Left ventricle myocardium inferior (tissue), 1 donor: ENCODE data around the gene LHX2. TPM values are rescaled to one million over a fixed set of nuclear protein-coding genes. Genes with fewer than 3 reads are reported as not detected.

Source experiments
- DNase-seq: peaks from one replicate; pipeline ENCODE4 v3.0.0-alpha.2; 2020
- H3K27ac ChIP-seq: fragments of 200-600 bp; replicated peaks from 2 replicates; pipeline ENCODE4 v1.8.0; 2021
- H3K27me3 ChIP-seq: fragments of 200-600 bp; 2 replicates; pipeline ENCODE4 v1.8.0; 2021; ENCODE audit warnings: low read depth
- H3K36me3 ChIP-seq: fragments of 200-600 bp; 2 replicates; pipeline ENCODE4 v1.8.0; 2021
- H3K4me1 ChIP-seq: fragments of 200-600 bp; 2 replicates; pipeline ENCODE4 v1.8.0; 2021
- H3K4me3 ChIP-seq: fragments of 200-600 bp; 2 replicates; pipeline ENCODE4 v1.8.0; 2021; ENCODE audit warnings: mild to moderate bottlenecking, moderate library complexity
- H3K9me3 ChIP-seq: fragments of 200-600 bp; replicated peaks from 2 replicates; pipeline ENCODE4 v1.8.0; 2021
- CTCF ChIP-seq: fragments of 200-600 bp; IDR thresholded peaks from 2 replicates; pipeline ENCODE4 v1.8.0; 2021; ENCODE audit warnings: antibody characterized with exemption, mild to moderate bottlenecking, borderline replicate concordance
- intact Hi-C: fragments of 100-400 bp; cut with micrococcal nuclease; formaldehyde crosslinking; loops from one replicate; pipeline ENCODE4 v1.11.0; 2022
- total RNA-seq: library from RNA; stranded (reverse); fragmentation: NEBNext Ultra II Directional; extraction: Animal tissue kit (Norgen Biotek cat#: 25700); gene quantifications from one replicate; pipeline ENCODE4 v1.2.1, GENCODE V29; 2021
- donor health status: DM: no; HTN: yes; CAD: no; lungs with severe emphysema.

The LHX2 gene
- total RNA-seq, 1 donor from 2014 or later, result not detected

DNA sequence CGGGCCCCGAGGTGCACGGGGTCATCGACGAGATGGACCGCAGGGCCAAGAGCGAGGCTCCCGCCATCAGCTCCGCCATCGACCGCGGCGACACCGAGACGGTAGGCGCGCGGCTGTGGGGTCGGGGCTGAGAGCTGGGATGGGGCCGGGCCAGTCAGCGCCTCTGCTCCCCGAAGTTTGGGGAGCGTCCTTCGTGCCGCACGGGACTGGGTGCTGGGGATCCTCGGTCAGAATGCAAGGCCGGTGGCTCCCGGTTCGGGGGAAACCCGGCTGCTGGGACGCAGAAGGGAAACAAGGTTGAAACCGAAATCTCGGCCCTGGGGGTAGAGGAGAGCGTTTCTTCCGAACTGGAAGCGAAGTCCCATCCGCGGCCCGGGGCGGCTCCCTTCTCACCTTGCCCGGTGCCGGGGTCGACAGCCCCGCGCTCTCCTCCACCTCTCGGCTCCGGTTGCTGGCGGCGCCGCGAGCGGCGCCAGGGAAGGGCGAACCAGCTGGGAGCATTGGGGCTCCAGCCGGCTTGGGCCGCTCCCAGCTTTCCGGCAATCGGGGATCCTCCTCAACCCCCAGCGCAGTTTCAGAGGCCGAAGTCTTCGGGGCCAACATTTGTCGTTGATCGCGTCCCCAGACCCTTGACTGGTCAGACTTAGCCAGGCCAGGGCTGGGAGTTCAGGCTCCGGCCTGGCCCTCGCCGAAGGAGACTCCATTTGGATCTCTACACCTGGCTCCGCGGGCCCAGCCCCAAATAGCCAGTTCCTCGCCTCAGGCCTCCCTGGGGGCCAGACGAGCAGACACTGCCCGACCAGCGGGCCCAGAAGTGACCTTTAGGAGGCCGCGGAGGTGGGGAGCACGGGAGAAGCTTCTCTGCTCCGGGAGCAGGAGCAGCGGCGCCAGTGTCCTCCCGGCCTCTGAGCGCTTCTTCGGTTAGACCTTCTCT is 1.1 kb downstream of the LHX2 start:
- no peak overlapping the region for H3K27ac ChIP-seq
- peaks cover 73% of the 10 kb centered on the region for H3K4me1 ChIP-seq
- no peaks in the 10 kb centered on the region for H3K36me3 ChIP-seq
- TF ChIP-seq CTCF, result no peak
- peak overlapping the region; percentile 61 for H3K4me3 ChIP-seq
- DNase-seq, result no peak
- no peaks in the 10 kb centered on the region for H3K9me3 ChIP-seq
- intact Hi-C loops, result no loop called here
- H3K27me3 ChIP-seq, result peaks cover 100% of the 10 kb centered on the region

DNA sequence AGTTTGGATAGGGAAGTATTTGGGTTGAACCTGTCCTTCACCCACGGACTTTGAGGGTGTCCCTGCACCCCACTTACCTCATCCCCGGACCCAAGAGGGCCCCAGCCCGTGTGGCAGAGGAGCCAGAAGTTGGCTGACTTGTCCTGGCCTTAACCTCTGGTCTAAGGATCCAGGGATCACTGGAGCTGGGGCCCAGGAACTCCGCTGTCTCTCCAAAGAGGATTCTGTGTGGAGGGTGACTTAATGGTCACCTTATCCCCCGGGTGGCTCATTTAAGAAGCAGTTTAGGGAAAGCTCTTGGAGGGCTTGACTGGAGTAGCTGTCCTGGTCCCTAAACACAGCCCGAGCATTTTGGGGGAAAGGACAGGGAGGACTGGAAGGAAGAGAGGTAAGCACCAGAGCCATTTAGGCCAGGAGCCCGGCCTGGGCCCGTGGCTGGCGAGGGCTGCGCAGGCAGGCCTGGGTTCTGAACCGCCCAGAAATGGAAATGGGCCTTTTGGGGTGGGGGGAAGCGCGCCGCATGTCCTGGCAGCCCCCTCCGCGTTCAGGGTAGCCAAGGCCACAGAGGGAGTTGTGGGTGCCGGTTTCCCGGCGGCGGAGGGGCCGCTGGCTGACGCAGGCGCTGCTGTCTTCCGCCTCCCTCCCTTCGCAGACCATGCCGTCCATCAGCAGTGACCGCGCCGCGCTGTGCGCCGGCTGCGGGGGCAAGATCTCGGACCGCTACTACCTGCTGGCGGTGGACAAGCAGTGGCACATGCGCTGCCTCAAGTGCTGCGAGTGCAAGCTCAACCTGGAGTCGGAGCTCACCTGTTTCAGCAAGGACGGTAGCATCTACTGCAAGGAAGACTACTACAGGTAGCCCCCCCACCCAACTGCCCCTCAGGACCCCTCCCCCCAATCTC is 2.0 kb downstream of the LHX2 start:
- Histone ChIP-seq H3K27ac (no peak overlapping the region), H3K27me3 (peaks cover 100% of the 10 kb centered on the region), H3K4me1 (peaks cover 73% of the 10 kb centered on the region), H3K4me3 (peak overlapping the region; percentile 61), H3K36me3 (no peaks in the 10 kb centered on the region), H3K9me3 (no peaks in the 10 kb centered on the region)
- DNase-seq, result no peak
- intact Hi-C loops, result no loop called here
- TF ChIP-seq CTCF, result no peak

GRCh38 chr9:124014211-124014955 is 2.8 kb downstream of the LHX2 start:
- H3K9me3 ChIP-seq, result no peaks in the 10 kb centered on the region
- H3K27me3 ChIP-seq, result peaks cover 100% of the 10 kb centered on the region
- no peak overlapping the region for H3K27ac ChIP-seq
- no peak overlapping the region for H3K4me3 ChIP-seq
- peaks cover 68% of the 10 kb centered on the region for H3K4me1 ChIP-seq
- DNase-seq, result no peak
- TF ChIP-seq CTCF, result no peak
- intact Hi-C loops, result no loop called here
- no peaks in the 10 kb centered on the region for H3K36me3 ChIP-seq

- H3K4me3 ChIP-seq, result no peak overlapping the region
- H3K9me3 ChIP-seq, result no peaks in the 10 kb centered on the region
- no peak for DNase-seq
- H3K36me3 ChIP-seq, result no peaks in the 10 kb centered on the region
- peaks cover 100% of the 10 kb centered on the region for H3K27me3 ChIP-seq
- peaks cover 68% of the 10 kb centered on the region for H3K4me1 ChIP-seq
- H3K27ac ChIP-seq, result no peak overlapping the region
- no peak for TF ChIP-seq CTCF
- intact Hi-C loops, result no loop called here
Observed at GRCh38 chr9:124014956-124015660, 3.5 kb downstream of the LHX2 start.
